Muscle layer of duodenum (tissue), 2 donors: ENCODE results near the gene PWP1.

Source experiments
- H3K27ac ChIP-seq: one replicate; pipeline ENCODE4 v1.7.0; 2013; ENCODE audit warnings: mild to moderate bottlenecking, low read length
- H3K27me3 ChIP-seq: one replicate; pipeline ENCODE4 v1.7.0; 2013; ENCODE audit warnings: low read depth, mild to moderate bottlenecking, control low read depth, low read length
- H3K36me3 ChIP-seq, 2 donors: one replicate each; pipeline ENCODE4 v1.7.0; 2013; ENCODE audit warnings: low read length in 2 of 2, control low read depth in 1 of 2, mild to moderate bottlenecking in 1 of 2; ENCODE audit not compliant: insufficient read depth in 2 of 2, control insufficient read depth in 1 of 2
- H3K4me1 ChIP-seq, 2 donors: one replicate each; pipeline ENCODE4 v1.7.0; 2013; ENCODE audit warnings: low read length in 2 of 2, mild to moderate bottlenecking in 2 of 2, control low read depth in 1 of 2, moderate library complexity in 1 of 2; ENCODE audit not compliant: insufficient read depth in 2 of 2, control insufficient read depth in 1 of 2
- H3K4me3 ChIP-seq, 2 donors: one replicate each; pipeline ENCODE4 v1.7.0; 2013; ENCODE audit warnings: low read length in 2 of 2, low read depth in 1 of 2, mild to moderate bottlenecking in 1 of 2
- H3K9me3 ChIP-seq, 2 donors: one replicate each; pipeline ENCODE4 v1.7.0; 2013; ENCODE audit warnings: low read length in 2 of 2, control low read depth in 1 of 2, mild to moderate bottlenecking in 1 of 2; ENCODE audit not compliant: control insufficient read depth in 1 of 2
- donor health status: healthy.

The PWP1 gene

DNA sequence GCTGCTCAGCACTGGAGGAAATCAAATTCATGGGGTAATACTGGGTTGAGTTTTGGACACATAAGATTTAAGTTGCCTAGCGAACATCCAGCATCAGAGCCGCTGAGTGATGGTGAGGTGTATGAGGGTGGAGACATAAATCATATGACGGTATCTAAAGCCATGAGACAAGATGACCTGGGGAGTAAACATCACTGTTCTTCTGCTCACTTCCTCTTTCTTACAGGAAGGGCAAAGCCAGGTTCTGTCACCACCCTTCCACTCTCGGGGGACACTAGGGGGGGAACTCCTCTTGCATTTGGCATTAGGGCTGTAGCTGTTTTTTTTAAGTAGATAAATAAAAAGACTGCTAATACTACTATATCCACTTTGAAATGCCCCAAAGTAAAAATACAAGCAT lies 51.3 kb downstream of the PWP1 start:
- no peak overlapping the region for H3K4me3 ChIP-seq
- H3K36me3 ChIP-seq = peaks cover 82 to 89% of the 10 kb centered on the region in 2 donors
- H3K27me3 ChIP-seq = no peaks in the 10 kb centered on the region
- no peak overlapping the region for H3K27ac ChIP-seq
- H3K9me3 ChIP-seq = no peaks in the 10 kb centered on the region
- no peaks in the 10 kb centered on the region for H3K4me1 ChIP-seq

- H3K9me3 ChIP-seq = no peaks in the 10 kb centered on the region
- no peak overlapping the region for H3K4me3 ChIP-seq
- H3K36me3 ChIP-seq = peaks cover 40 to 58% of the 10 kb centered on the region in 2 donors
- no peak overlapping the region for H3K27ac ChIP-seq
- H3K27me3 ChIP-seq = no peaks in the 10 kb centered on the region
- H3K4me1 ChIP-seq = no peaks in the 10 kb centered on the region
These were observed 62.9 kb downstream of the PWP1 start for GRCh38 chr12:107748472-107748871.

- no peak overlapping the region for H3K27ac ChIP-seq
- no peaks in the 10 kb centered on the region for H3K9me3 ChIP-seq
- no peaks in the 10 kb centered on the region for H3K27me3 ChIP-seq
- peaks cover 38 to 58% of the 10 kb centered on the region in 2 donors for H3K36me3 ChIP-seq
- H3K4me1 ChIP-seq = no peaks in the 10 kb centered on the region
- H3K4me3 ChIP-seq = no peak overlapping the region
These were observed 63.5 kb downstream of the PWP1 start for GRCh38 chr12:107749083-107749482.

DNA sequence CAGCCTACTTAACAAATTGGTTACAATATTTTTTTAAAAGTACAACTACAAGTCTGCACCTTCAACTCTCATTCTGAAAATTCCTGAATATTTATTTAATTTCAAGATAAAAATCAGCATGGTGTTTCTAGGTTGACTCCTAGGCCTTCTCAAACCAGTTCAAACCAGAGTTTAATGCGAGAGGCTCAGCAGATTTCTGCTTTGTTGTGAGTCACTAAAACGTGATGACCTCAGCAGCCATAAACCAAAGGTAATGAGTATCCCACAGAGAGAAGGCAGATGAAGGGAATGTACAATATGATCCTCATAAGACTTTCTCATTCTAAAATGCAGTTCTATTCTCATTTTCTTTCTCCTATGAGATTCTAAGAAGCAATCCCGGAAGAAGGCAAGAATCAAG lies 73.8 kb downstream of the PWP1 start:
- H3K9me3 ChIP-seq = no peaks in the 10 kb centered on the region
- peak overlapping the region; percentile 70 to 77 for H3K4me3 ChIP-seq
- peak overlapping the region; percentile 46 for H3K27ac ChIP-seq

DNA sequence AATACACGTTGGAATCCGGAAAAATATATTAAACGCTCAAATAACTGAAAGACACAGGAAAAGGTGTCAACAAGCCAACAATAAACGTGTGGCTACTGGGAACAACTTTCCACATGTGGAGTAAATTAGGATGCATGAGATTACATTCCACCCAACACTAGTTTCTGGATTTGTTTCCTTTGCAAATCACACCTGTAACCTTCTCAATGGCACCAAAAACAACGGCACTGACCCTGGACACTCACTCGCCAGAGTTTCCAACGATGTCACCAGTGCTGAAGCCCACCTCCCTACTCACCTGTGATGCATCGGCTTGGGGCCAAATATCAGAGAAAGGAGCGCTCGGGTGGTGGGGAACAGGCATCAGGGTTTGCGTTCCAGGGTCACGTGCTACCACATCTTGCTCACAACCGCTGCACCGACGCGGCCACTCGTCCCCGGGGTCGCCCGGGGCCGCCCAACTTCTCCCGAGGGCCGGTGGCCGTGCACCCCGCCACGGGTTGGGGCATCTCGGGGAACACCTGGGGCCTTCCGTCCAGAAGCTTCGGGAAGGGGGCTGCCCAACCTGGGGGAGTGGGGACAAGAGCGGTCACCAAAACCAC lies 74.7 kb downstream of the PWP1 start:
- Histone ChIP-seq H3K4me1 (peaks cover 6 to 26% of the 10 kb centered on the region in 2 donors), H3K36me3 (peaks cover 16 to 20% of the 10 kb centered on the region in 2 donors), H3K27me3 (no peaks in the 10 kb centered on the region), H3K4me3 (peak overlapping the region; percentile 70 to 77), H3K27ac (peak overlapping the region; percentile 46), H3K9me3 (no peaks in the 10 kb centered on the region)

More for the DNA sequence above, 73.8 kb downstream of the PWP1 start:
- H3K4me1 ChIP-seq = peaks cover 6 to 26% of the 10 kb centered on the region in 2 donors
- H3K27me3 ChIP-seq = no peaks in the 10 kb centered on the region
- H3K36me3 ChIP-seq = peaks cover 24 to 25% of the 10 kb centered on the region in 2 donors

DNA sequence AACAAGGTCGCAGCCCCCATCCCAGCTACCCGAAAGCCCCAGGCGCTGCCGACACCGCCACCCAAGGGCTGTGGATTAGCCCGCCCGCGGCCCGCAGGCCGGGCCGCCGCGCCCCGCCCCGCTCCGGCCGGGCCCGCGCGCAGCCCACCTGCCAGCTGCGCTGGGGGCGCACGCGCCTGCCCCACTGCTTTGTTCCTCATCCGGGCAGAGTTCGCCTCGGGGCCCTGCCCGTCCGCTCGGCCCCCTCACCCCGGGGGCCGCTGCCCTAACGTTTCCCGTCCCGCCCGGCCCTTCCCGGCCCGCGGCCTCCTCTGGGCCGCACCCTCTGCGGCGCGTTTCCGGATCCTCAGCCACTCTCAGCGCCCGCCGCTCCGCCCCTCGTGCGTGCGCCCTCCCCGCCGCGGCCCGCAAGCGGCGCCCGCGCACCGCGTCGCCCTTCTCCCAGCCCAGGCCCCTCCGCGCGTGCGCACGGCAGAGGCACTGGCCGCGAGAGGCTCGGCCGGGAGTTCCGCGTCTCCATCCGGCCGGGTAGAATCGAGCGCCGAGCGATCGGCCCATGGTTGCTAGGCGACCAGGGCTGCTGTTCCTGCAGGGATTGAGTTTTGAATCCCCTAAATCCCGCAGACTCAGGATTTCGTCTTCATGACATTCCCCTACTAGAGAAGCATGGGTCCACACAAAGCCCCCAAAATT lies 75.4 kb downstream of the PWP1 start, which contains the start of gene PRDM4:
PRDM4 (minus strand) TSS at position 329 of the 693 bp plus-strand sequence. CDS start 622 bp downstream, outside the sequence.
- Histone ChIP-seq H3K27ac (peak within 1 kb of the TSS; percentile 56), H3K4me1 (peaks cover 6 to 26% of the 10 kb centered on the region in 2 donors), H3K27me3 (no peaks in the 10 kb centered on the region), H3K4me3 (peak within 1 kb of the TSS; percentile 77 to 94), H3K36me3 (peaks cover 15% of the 10 kb centered on the region in 2 donors), H3K9me3 (no peaks in the 10 kb centered on the region)

DNA sequence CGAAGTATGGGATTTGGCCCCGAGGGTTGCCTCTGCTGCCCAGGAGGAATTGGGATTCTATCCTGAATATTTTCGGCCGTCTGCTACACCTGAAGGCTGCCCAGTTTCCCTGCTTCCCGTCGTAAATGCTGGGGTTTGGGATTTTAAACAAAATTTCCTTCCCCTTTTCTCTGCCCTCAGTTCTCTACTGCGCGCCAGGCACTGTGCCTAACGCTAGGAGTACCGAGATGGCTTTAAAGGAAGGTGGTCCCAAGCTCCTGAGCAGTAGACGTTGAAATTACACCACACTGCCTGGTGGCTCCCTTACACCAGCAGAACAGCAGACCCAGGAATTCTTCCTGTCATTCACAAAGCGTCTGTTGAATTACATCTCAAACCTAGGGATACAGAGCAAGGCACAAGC lies 75.9 kb downstream of the PWP1 start:
- H3K36me3 ChIP-seq = peaks cover 9% of the 10 kb centered on the region in 2 donors
- peak overlapping the region; percentile 77 to 94 for H3K4me3 ChIP-seq
- H3K27ac ChIP-seq = peak overlapping the region; percentile 56
- H3K9me3 ChIP-seq = no peaks in the 10 kb centered on the region
- H3K4me1 ChIP-seq = peaks cover 6 to 26% of the 10 kb centered on the region in 2 donors
- H3K27me3 ChIP-seq = no peaks in the 10 kb centered on the region
